HG02678 (cell line): ENCODE measurements around the gene ZNF319.
A peak's percentile ranks its signal among the peaks of the same experiment; 100 is the strongest.

Experiments
- ATAC-seq: cut with Tn5 transposase; IDR thresholded peaks from one replicate; pipeline ENCODE4 v1.9.1; 2021; ENCODE audit warnings: mild to moderate bottlenecking, moderate library complexity; ENCODE audit not compliant: unreplicated experiment

Gene ZNF319

DNA sequence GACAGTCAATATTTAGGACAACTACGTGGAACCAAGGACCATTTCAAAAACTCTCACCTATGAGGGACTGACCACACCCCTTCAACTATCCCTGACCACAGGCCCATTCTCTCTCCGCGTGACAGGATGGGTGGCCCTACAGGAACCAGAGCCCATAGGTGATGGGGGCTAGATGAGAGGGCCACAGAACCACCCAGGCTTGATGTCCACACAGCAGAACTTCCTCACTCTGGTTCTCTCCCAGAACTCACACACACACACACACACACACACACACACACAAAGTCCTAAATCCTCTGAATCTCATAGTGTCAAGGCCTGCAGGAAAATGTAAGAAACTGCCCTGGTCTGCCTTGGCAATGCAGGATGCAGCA is 1.5 kb downstream of the ZNF319 start:
- ATAC-seq: no peak

DNA sequence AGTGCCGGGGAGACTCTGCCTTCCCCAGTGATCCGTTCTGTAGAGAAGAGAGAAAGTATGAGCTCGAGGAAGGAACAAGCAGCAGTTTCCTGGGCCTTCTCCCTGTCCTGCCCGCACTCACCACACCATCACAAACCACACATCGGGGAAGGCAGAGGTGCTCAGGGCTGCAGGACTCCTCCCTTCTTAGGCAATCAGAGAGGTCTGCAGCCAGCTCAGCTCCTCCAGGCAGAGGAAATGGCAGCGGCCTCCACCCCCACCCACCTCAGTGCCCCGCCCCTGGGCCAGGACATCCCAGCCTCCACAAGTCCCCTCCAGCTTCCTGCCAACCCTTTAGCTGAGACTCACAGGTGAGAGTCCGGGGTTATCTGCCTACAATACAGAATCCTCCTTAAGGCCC is 2.0 kb downstream of the ZNF319 start:
- no peak for ATAC-seq

DNA sequence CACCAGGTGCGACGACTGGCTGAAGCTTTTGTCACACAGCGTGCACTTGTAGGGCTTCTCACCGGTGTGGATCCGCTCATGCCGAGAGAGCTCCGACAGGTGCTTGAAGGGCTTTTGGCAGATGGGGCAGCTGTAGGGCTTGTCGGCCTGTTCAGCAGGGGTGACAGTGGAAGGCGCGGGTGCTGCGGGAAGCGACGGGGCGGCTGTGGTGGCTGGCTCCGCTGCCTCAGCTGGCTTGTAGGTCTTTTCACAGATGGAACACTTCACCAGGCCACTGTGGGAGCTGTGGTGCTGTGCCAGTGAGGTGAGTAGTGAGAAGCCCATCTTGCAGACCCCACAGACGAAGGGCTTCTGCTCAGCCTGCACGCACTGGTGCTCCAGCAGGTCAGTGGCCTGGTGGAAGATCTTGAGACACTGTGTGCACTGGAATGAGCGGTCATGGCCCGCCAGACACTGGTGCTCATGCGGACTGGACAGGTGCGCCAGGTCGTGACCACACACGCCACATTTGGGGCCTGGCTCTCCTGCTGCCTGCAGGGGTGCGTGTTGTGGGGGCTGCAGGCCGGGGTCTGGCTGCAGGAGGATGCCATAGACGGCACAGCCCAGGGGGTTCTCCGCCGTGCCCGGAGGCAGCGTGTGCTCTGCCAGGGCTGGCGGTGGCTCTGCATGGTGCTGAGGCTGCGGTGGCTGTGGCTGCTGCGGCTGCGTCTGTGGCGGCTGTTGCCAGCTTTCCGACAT is 2.8 kb downstream of the ZNF319 start:
- no peak for ATAC-seq

DNA sequence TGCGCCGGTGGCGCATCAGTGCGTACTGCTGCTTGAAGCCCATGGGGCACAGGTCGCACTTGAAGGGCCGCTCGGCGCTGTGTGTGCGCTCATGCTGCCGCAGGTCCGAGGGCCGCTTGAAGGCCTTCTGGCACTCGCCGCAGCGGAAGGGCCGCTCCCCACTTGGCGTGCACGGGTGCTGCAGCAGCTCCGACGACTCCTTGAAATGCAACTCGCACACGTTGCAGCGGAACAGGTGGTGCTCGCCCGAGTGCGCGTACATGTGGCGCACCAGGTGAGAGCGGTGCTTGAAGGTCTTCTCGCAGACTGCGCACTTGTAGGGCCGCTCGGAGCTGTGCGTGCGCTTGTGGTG is 3.3 kb downstream of the ZNF319 start:
- ATAC-seq: no peak

DNA sequence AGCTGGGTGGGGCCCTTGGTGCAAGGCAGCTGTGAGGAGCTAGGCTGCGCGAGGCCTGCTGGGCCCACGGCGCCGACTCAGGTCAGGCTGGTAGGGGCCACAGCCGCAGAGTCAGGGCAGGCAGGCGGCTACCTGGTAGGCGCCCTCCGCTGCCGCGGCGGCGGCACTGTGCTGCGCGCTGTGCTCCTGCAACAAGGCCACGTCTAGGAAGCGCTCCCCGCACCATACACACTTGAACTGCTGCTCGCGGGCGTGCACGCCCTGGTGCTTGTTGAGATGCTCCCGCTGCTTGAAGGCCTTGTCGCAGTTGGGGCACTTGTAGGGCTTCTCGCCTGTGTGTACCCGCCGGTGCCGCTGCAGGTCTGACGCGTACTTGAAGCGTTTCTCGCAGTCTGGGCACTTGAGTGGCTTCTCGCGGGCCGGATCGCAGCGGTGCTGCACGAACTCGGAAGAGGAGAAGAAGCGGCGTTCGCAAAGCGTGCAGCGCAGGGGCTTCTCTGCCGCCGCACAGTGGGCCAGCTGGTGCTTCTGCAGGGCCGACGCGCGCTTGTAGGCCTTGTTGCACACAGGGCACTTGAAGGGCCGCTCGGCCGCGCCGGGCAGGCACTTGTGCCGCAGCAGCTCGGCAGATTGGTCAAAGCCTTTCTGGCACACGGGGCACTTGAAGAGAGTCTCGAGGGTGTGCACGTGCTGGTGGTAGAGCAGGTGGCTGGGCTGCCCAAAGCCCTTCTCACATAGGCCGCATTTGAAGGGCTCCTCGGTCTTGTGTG is 3.9 kb downstream of the ZNF319 start:
- no peak for ATAC-seq

DNA sequence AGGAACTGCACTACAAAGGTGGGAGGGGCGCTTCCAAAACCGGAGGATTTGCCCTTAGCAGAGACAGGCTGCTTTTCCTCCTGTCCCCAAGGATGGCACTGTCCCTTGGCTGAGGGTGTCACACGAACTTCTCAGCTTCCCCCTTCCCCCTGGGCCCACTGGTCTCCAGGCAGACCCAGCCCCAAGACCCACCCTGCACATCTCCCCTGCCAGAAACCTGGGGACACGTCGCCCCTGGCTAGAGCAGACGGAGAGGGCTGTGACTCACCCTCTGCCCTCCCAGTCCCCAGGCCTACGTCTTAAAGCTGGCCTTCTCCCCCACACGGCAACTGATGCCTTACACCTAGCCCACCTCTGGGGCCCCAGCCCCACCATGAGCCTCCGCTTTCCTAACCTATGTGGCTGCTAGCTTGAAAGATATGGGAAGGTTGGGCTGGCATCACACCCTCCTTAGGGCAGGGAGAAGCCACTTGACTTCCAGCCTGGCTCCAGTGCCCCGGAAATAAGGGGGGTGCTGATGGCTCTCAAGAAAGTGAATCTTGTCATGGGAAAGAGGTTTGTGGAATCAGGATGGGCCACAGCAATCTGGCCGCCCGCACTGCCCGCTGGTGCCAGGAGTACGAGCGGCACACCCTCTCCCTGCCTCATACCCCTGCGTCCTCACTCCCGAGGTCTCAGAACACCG is 4.6 kb downstream of the ZNF319 start:
- ATAC-seq: no peak

DNA sequence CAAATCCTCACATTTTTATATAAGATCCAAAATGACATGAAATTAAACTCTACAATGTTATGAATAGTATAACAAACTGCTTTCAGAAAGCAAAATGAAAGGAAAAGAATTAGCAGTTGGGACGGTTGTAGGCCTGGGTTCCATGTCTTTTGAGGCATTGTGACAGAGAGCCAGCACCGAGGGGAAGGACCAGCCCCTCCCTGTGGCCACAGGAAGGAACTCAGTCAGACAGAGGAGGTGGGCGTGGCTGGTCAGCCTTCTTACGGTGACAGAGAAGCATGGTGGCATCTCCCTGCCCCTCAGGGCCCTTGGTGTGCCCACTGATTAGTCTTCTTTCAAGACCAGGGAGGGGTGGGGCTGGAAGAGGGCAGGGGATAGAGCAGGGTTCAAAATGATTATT is 5.7 kb downstream of the ZNF319 start:
- no peak for ATAC-seq

DNA sequence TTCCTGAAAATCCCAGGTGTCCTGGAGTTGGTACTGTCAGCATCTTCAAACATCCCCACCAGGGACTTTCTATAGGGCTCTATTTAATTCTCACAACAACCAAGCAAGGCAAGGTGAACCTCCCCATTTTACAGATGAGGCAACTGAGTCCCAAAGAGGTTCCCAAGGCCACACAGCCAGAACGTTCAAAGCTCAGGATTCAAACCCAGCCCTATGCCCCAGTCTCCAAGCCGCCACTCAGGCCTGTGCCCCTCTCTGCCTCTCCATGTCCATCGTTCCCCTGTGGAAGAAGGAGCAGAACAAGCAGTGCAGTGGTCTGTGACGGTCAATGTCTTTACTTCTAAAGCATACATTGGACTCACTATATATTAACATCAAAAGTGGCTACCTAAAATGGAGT is 6.1 kb downstream of the ZNF319 start:
- no peak for ATAC-seq

DNA sequence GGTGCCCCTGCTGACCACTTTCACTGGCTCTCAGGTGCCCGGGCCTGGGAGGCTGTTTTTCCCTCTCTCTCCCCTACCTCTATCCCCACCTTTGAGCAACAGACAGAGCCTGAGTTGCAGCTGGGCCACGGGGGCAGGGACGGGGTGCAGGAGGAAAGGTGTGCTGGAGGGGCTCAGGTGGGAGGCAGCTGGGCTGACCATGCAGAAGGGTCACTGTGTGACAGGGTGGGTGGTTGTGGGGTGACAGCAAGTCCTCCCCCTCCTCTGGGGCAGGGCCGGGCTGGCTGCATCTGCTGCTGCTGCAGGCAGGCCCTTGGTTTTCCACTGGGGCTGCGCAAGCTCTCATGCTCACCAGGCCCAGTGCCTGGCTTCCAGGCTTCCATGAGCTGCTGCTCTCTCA is 6.6 kb downstream of the ZNF319 start:
- no peak for ATAC-seq

DNA sequence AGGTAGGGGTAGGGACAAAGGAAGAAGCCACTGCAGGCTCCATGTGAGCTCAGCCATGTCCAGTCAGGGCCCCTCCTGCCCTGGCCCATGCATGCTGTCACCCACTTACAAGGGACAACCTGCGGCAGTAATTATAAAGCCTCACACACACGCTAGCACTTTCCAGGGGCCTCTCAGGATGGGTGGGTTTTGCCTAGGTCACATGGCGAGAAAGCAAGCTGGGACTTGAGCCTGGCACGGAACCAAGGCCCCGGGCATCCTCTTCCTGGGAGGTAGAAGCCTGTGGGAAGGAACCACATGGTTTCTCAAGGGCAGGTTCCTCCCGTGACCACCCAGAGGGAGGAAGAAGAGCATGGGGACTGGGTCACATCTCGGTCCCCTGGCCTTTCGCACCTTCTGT is 7.0 kb downstream of the ZNF319 start:
- ATAC-seq: no peak

DNA sequence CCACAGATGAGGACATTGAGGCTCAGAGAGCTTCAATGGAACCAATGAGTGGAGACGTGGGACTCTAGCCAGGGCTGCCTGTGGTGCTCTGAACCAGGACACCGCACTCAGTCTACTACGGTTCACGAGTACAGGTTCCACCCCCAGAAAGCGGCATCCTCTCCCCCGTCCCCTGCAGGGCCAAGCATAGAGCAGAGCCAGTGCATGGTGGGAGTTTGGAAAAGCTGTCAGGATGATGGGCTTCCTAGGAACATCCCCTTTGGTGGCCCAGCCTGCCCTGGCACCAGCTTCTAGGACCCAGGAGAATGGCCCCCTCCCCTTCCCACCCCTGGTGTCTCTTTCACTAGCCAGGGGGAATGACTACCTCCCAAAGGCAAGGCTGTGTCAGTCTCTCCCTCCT is 8.4 kb downstream of the ZNF319 start:
- ATAC-seq: no peak

DNA sequence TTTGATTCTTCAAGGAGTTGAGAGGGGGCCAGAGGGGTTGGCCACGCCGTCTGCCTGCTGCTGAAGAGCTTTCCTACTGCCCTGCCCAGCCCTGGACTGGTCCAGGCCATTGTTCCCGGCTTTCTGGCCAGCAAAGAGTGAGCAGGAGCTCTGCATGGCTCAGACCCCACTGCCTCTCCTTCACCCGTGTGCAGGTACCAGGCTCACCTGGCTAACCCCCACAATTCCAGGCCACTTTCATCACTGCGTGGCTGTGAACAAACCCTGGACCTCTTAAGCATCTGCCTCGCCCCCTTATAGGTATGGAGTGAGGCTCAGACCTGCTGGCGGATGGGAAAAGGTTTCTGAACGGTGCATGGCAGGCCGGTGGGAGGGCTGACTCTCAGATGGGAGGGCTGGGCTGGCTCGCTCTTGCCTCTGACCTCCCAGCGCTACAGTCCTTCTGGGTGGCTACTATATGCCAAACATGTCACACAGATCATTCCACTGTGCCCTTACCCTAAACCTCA is 8.9 kb downstream of the ZNF319 start:
- ATAC-seq: no peak

DNA sequence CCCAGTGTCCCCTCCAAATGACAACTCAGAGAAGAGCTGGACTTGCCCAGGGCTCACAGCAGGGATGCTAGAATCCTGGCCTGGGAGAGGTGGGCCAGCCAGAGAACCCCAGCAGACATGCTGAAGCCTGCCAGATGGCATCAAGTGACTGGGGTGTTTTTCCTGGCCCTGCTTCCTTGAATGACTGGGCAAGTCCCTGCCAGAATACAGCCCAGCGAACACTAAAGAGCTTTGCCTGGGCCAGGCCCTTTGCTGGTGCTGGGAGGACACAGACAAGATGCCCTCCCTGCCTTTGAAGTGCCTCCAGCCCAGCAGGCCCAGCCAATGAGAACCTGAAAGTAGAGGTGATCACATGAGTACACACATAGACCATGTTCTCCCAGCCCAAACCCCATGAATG is 11.5 kb downstream of the ZNF319 start:
- ATAC-seq: no peak

DNA sequence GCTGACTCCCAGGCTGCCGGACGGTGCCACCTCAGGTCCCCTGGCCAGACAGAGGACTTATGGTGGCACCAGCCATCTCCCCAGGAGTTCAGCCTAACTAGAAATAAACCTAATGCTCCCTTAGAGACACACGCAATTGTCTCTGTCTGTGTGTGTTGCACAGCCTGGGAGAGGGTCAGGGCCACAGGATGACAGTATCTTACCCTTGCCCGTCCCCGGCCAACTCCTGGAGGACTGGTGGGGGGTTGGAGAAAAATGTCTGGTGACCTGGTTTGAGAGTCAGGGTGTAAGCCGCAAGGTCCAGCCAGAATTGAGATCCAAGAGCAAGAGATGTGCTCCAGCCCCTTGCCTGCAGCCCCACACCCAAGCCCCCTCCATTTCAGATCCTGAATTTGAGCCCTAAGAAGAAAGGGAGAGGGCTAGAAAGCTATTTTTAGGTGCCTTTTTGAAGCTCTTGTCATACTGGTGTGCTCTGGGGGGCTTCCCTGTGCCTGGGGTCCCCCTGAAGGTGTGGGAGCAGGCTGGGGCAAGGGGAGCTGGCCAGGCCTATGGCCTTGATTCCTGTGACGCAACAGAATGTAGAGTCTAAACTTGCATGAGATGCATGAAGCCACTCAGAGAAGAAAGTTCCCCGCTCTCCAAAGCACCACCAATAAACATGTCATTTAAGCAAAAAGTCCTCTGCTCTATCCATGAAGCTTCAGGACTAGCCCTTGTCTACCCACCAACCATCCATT is 12.9 kb downstream of the ZNF319 start:
- no peak for ATAC-seq

DNA sequence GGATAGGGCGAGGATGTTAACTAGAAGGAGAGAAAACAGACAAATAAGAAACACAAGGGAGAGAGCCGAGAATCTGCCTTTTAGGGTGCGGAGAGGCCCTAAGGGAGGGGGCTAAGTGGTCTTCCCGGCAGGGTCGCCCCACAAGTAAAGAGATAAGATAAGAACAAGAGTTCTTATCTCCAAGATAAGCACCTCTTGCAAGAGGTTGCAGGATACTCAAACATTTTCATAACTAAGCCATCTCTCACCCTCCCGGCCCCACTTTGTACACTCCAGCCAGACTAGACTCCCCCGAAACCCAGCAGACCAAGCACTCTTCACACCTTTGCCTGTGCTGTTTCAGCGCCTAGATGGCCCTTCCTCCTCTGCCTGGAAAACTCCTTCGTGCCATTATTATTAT is 14.3 kb downstream of the ZNF319 start:
- no peak for ATAC-seq

DNA sequence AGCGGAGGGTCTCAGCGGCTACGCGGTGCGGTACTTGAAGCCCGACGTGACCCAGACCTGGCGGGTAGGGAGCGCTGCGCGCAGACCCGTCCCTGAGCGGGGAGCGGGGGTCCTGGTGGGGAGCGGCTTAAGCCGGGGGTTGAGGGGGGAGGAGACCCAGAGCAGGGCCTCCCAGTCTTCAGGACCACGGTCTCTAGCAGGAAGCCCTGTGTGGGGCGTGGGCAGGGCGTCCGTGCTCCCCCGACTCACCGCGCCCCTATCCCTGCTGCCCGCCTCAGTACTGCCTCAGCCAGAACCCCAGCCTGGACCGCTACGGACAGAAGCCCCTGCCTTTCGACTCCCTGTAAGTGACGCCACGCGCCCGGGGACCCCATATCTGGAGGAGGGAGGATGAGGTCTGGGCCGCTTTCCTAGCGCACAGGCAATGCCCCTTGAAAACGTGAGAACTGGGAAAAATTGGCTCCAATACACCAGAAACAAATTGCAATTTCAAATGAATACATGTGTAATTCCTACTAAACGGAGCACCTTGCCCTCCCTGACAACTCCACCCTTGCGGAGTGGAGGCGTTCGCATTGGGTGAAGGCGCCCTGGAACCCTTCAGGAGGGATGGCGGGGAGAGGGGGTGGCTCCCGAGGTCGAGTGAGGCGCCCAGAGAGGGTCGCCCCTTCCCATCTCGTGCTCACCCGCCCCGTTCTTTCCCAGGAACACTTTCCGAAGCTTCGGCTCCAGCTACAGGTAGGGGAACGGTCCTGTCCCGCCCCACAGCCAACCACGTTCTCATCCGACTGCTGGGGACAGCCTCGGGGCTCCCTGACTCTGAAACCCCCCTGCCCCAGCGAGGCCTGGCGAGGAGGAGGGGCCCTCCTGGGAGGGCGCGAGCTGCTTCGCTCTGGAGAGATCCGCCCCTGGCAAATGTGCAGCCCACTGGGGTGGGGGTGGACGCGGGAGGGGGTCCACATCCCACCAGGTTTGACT is 15.0 kb downstream of the ZNF319 start:
- ATAC-seq: peak; percentile 20

DNA sequence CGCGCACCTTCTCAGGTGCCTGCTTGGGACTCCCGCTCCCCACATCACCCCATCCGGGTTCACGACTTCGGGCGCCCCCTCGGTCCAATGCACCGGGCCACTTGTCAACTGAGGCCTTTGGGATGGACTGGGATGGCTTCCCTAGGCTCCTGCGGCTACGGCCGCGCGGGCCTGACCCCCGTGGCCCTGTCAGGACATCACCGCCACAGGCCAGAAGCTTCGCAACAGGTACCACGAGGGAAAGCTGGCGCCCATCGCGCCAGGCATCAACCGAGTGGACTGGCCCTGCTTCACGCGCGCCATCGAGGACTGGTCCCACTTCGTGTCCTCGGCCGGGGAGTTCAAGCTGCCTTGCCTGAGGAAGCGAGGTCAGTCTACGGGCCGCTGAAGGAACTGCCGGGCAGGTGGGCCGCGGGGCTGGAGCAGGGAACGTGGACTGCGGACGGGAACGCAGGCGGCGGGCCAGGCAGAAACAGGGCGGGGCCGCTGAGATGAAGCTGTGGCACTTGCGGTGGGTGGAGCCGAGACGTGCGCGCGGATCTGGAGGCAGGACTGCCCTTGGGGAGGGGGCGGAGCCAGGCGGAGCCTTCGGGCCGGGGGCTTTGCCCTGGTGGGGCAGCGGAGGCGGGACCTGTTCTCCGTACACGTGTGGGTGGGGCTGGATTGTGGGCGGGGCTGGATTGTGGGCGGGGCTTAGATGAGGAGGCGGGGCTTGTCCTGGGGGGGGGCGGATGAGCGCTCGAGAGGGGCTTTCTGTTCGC is 15.8 kb downstream of the ZNF319 start:
- ATAC-seq: peak; percentile 76

DNA sequence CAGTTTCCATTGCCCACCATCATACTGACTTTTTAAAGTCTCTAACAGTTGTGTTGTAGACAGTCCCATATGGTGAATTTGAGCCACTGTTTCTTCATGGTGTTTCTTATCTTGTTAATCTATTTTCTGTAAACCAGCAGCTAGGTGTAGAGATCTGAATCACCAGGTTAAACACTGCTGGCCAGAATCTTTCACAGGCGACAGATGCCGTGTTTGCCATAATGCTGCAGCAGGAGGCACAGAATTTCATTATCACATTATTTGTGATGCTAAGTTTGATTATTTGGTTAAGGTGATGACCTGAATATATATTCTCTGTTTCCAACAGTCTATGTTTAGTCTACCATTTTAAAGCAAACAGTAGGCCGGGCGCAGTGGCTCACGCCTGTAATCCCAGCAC is 18.1 kb downstream of the ZNF319 start:
- no peak for ATAC-seq

DNA sequence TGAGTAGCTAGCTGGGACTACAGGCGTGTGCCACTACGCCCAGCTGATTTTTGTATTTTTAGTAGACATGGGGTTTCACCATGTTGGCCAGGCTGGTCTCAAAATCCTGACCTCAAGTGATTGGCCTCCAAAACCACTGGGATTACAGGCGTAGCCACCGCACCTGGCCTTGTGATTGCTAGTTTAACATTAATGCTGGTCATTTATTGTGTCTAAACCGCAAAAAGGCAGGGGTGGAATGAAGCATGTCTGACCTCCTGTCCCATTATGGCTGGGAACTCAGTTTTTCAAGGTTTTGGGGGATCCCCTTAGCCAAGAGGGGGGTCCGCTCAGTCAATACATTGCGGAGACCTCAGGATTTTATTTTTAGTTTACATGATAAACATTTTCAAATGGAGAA is 18.8 kb downstream of the ZNF319 start:
- no peak for ATAC-seq
